ENCODE results near the gene CC2D1A. TPM values are rescaled to one million over a fixed set of nuclear protein-coding genes. Genes with fewer than 3 reads are reported as not detected.

The CC2D1A gene
- polyA plus RNA-seq, 1 experiment, result 13.1 TPM

DNA sequence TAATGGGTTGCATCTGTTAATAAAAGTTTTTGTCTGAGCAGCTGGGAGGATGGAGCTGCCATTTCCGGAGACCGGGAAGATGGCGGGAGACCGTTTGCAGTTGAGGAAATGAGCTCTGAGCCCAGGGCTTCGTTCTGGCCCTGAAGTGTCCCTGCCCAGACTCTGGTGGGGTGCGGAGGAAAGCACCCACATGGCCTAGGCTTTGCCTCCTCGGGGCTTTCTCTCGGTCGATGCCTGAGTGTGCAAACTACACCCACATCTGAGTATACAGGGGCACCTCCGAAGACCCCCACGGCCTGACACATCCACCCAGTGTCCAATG, 44.6 kb upstream of the CC2D1A start:
- Histone ChIP-seq H3K4me3 (ENCODE audit: low read depth, low read length) (peak overlapping the region; percentile 42), H3K27me3 (ENCODE audit: control insufficient read depth, insufficient read depth, low read length) (no peaks in the 10 kb centered on the region), H3K36me3 (ENCODE audit: control insufficient read depth, insufficient read depth, low read length) (no peaks in the 10 kb centered on the region)
- ChIA-PET POLR2A (interaction anchor here (0.6 to 1.4 kb wide), 3 partner anchors 27 to 519 kb away, joined by 3 to 4 read pairs (median 3); no protein-coding TSS in a partner anchor), CTCF (interaction anchor here (0.5 to 4.3 kb wide), 11 partner anchors 9 to 833 kb away, joined by 3 to 64 read pairs (median 5); no protein-coding TSS in a partner anchor)
- DNase-seq (ENCODE audit: low read depth), result no peak
- TF ChIP-seq, protein P1, sequence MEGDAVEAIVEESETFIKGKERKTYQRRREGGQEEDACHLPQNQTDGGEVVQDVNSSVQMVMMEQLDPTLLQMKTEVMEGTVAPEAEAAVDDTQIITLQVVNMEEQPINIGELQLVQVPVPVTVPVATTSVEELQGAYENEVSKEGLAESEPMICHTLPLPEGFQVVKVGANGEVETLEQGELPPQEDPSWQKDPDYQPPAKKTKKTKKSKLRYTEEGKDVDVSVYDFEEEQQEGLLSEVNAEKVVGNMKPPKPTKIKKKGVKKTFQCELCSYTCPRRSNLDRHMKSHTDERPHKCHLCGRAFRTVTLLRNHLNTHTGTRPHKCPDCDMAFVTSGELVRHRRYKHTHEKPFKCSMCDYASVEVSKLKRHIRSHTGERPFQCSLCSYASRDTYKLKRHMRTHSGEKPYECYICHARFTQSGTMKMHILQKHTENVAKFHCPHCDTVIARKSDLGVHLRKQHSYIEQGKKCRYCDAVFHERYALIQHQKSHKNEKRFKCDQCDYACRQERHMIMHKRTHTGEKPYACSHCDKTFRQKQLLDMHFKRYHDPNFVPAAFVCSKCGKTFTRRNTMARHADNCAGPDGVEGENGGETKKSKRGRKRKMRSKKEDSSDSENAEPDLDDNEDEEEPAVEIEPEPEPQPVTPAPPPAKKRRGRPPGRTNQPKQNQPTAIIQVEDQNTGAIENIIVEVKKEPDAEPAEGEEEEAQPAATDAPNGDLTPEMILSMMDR (IDR thresholded peaks at IDR 0.05; ENCODE audit: insufficient read depth, low read depth, low read length), result no peak

DNA sequence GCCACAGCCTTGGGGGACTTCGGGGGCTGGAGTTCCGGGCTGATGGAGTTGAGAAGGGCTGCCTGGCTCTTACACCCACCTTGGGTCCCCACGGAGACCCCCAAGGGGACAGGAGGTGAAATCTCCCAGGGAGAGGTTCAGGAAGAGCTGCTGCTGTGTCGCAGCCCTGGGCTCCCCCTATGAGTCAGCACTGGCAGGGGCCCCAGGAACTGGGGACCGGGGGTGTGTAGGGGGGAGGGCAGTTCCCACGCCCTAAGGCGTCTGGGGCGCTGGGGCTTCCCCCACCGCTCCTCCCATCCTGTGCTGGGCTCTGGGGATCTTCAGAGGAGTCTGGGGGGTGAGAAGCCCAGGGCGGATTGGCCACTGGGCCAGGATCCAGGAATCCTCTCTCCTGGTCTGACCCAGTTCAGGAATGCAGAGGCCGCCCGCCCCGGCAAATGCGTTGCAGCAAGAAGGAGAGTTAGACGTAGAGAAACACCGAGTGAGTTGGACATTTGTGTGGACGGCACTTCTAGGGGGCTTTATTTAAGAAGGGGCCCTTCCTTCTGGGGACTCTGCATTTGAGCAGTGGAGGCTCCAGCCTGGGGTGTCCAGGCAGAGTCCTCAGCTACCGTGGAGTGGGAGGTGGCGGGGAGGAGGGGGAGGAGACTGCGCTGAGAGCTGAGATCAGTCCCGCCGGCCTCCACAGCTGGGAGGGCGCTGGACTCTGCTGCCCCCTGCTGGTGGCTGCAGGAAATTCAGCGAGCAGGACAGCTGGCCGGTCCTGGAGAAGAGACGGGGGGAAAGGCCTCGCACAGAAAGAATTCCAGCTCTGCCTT, 44.1 kb upstream of the CC2D1A start:
- DNase-seq (ENCODE audit: low read depth), result peak; percentile 80
- Histone ChIP-seq H3K27me3 (ENCODE audit: control insufficient read depth, insufficient read depth, low read length) (no peaks in the 10 kb centered on the region), H3K36me3 (ENCODE audit: control insufficient read depth, insufficient read depth, low read length) (no peaks in the 10 kb centered on the region), H3K4me3 (ENCODE audit: low read depth, low read length) (peak overlapping the region; percentile 42)
- POLR2A ChIA-PET, result interaction anchor here (0.6 to 1.4 kb wide), 8 partner anchors 18 to 518 kb away, joined by 3 to 12 read pairs (median 4); no protein-coding TSS in a partner anchor
- CTCF ChIA-PET, result interaction anchor here (0.5 to 4.3 kb wide), 32 partner anchors 9 to 833 kb away, joined by 3 to 64 read pairs (median 4); partner anchors contain the start of gene ZSWIM4
- TF ChIP-seq, protein P1 (IDR thresholded peaks at IDR 0.05; ENCODE audit: insufficient read depth, low read depth, low read length), result peak; percentile 94

DNA sequence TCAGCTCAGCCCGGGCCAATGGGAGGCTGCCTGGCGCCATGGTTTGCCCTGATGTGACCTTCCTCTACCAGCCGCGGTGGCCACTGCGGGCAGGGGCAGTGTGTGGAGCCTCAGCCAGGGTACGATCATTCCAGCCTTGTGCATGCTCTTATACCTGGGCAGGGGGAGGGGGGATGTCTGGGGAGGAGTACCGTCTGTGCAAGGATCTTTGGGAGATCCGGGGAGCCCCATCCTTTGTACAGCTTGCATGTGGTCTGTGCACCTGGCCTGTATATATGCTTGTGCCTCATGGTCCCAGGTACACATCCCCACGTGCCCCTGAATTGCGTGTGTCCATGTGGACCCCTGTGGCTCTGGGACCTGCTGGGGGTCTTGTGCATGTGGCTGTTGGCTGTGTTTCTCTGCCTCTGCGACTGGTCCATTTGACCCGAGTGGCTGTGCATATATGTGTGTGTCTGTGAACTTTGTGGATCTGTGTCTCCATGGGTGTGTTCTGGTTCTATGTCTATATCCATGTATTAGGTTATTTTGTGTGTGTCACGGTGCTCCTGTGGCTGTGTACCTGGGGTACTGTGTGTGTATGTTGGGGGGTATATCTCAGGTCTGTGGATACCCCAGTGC, 41.8 kb upstream of the CC2D1A start:
- no peak for DNase-seq (ENCODE audit: low read depth)
- ChIA-PET POLR2A (no interaction called here), CTCF (interaction anchor here (0.6 to 4.3 kb wide), 9 partner anchors 16 to 266 kb away, joined by 3 to 64 read pairs (median 7); no protein-coding TSS in a partner anchor)
- TF ChIP-seq, protein P1 (IDR thresholded peaks at IDR 0.05; ENCODE audit: insufficient read depth, low read depth, low read length), result no peak
- H3K27me3 ChIP-seq (ENCODE audit: control insufficient read depth, insufficient read depth, low read length), result no peaks in the 10 kb centered on the region
- no peaks in the 10 kb centered on the region for H3K36me3 ChIP-seq (ENCODE audit: control insufficient read depth, insufficient read depth, low read length)
- H3K4me3 ChIP-seq (ENCODE audit: low read depth, low read length), result no peak overlapping the region

DNA sequence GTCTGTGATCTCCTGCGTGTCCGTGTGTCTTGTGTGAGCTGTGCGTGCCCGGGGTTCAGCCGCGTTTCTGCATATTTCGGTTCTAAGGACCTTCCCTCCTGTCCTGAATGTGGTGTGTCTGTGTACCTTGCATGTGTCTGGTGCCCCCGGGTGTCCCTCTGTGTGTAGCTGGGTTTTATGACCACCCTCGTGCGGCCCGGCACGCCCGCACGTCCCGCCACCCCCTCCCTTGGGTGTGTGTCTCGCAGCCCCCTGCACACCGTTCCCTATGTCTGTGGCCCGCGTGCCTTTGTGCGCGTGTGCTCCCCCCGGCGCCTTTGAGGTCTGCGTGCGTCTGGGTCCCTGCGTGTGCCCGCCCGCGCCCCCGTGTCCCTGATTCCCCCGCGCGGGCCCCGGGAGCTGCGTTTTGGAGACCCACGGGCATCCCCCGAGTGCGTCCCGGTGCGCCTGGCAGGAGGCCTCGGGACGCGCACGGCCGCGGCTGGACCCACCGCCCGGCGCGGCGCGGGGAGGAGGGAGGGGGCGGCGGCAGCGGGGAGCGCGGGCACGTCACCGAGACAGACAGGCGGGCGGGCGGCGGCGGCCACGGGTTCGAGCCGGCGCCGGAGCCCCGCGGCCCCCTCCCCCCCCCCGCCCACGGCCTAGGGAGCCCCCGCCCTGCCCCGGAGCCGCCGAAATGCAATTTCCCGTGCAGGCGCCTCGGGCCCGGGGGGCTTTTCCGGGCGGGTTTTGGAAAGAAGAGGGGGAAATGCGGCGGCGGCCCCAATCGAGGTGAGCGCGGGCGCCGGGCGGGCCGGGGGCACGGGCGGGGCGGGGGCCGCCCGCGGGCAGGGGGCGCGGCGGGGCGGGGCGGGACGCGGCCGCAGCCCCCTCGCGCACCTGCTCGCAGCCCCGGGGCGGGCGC, 41.1 kb upstream of the CC2D1A start:
- Histone ChIP-seq H3K4me3 (ENCODE audit: low read depth, low read length) (peak overlapping the region; percentile 56), H3K27me3 (ENCODE audit: control insufficient read depth, insufficient read depth, low read length) (no peaks in the 10 kb centered on the region), H3K36me3 (ENCODE audit: control insufficient read depth, insufficient read depth, low read length) (no peaks in the 10 kb centered on the region)
- DNase-seq (ENCODE audit: low read depth), result no peak
- ChIA-PET CTCF (interaction anchor here (0.8 to 4.3 kb wide), 5 partner anchors 28 to 267 kb away, joined by 3 to 64 read pairs (median 25); partner anchors contain the start of gene ZSWIM4), POLR2A (no interaction called here)
- TF ChIP-seq, protein P1 (IDR thresholded peaks at IDR 0.05; ENCODE audit: insufficient read depth, low read depth, low read length), result no peak

Data from BJ (cell line).